H7 (cell line): Measurements from ENCODE around the gene SLC37A1. TPM values are rescaled to one million over a fixed set of nuclear protein-coding genes. Genes with fewer than 3 reads are reported as not detected.
A peak's percentile ranks its signal among the peaks of the same experiment; 100 is the strongest.

Experiments
- DNase-seq: peaks from one replicate; pipeline ENCODE4 v3.0.0; 2012
- H3K27me3 ChIP-seq: 2 replicates; pipeline ENCODE4 v1.6.0; 2011; ENCODE audit warnings: mild to moderate bottlenecking, low read length; ENCODE audit not compliant: control insufficient read depth, insufficient read depth
- H3K36me3 ChIP-seq: replicated peaks from 2 replicates; pipeline ENCODE4 v1.5.1; 2011; ENCODE audit warnings: low read length; ENCODE audit not compliant: control insufficient read depth, insufficient read depth
- H3K4me3 ChIP-seq: 2 replicates; pipeline ENCODE4 v1.5.1; 2011; ENCODE audit warnings: low read depth, mild to moderate bottlenecking, control low read depth, low read length, moderate library complexity; ENCODE audit not compliant: insufficient read depth
- total RNA-seq: library from RNA; depleted of rRNA; stranded (reverse); fragments of >200 nt; shearing (Covaris generic); gene quantifications from 2 replicates; pipeline ENCODE4 v1.2.3, GENCODE V29; 2014

SLC37A1 gene
- total RNA-seq, 1 experiment from 2014 or later: 8.2 TPM

- Histone ChIP-seq H3K36me3 (no peaks in the 10 kb centered on the region), H3K27me3 (no peaks in the 10 kb centered on the region; the same call in none of the 2 replicates), H3K4me3 (no peak overlapping the region)
- no peak for DNase-seq
Measured at GRCh38 chr21:42507418-42507817, 6.2 kb upstream of the SLC37A1 start.

- Histone ChIP-seq H3K36me3 (no peaks in the 10 kb centered on the region), H3K4me3 (no peak overlapping the region), H3K27me3 (no peaks in the 10 kb centered on the region; the same call in none of the 2 replicates)
- no peak for DNase-seq
Measured at GRCh38 chr21:42508371-42508770, 5.3 kb upstream of the SLC37A1 start.

- DNase-seq: no peak
- Histone ChIP-seq H3K27me3 (peaks cover 2% of the 10 kb centered on the region), H3K36me3 (no peaks in the 10 kb centered on the region), H3K4me3 (no peak overlapping the region)
Measured at GRCh38 chr21:42509244-42509643, 4.4 kb upstream of the SLC37A1 start.

GRCh38 chr21:42512346-42513034, 1.2 kb upstream of the SLC37A1 start:
- Histone ChIP-seq H3K36me3 (no peaks in the 10 kb centered on the region), H3K27me3 (peaks cover 5% of the 10 kb centered on the region), H3K4me3 (no peak overlapping the region)
- DNase-seq: peak; percentile 60

- peak overlapping the region; percentile 70 for H3K4me3 ChIP-seq
- peak; percentile 85 for DNase-seq
- H3K27me3 ChIP-seq: peaks cover 5% of the 10 kb centered on the region
- peaks cover 8% of the 10 kb centered on the region for H3K36me3 ChIP-seq
Measured at GRCh38 chr21:42513985-42514882, 582 bp downstream of the SLC37A1 start.

- Histone ChIP-seq H3K36me3 (peaks cover 9% of the 10 kb centered on the region), H3K27me3 (peaks cover 5% of the 10 kb centered on the region), H3K4me3 (peak overlapping the region; percentile 70)
- DNase-seq: peak; percentile 54
Measured at GRCh38 chr21:42514883-42515228, 1.2 kb downstream of the SLC37A1 start.

GRCh38 chr21:42515708-42516502, 2.3 kb downstream of the SLC37A1 start:
- peaks cover 9% of the 10 kb centered on the region for H3K36me3 ChIP-seq
- H3K4me3 ChIP-seq: no peak overlapping the region

GRCh38 chr21:42518215-42518614, 4.6 kb downstream of the SLC37A1 start:
- H3K27me3 ChIP-seq: peaks cover 5% of the 10 kb centered on the region; the same call in 1 of the 2 replicates
- DNase-seq: no peak
- no peak overlapping the region for H3K4me3 ChIP-seq
- H3K36me3 ChIP-seq: peaks cover 9% of the 10 kb centered on the region

More at GRCh38 chr21:42515708-42516502, 2.3 kb downstream of the SLC37A1 start:
- peaks cover 5% of the 10 kb centered on the region for H3K27me3 ChIP-seq
- no peak for DNase-seq

GRCh38 chr21:42518626-42519025, 5.0 kb downstream of the SLC37A1 start:
- H3K27me3 ChIP-seq: peaks cover 5% of the 10 kb centered on the region; the same call in 1 of the 2 replicates
- peaks cover 9% of the 10 kb centered on the region for H3K36me3 ChIP-seq
- DNase-seq: no peak

GRCh38 chr21:42520628-42521253, 7.1 kb downstream of the SLC37A1 start:
- DNase-seq: peak; percentile 83
- no peaks in the 10 kb centered on the region for H3K27me3 ChIP-seq
- peaks cover 9% of the 10 kb centered on the region for H3K36me3 ChIP-seq
- no peak overlapping the region for H3K4me3 ChIP-seq

More at GRCh38 chr21:42518626-42519025, 5.0 kb downstream of the SLC37A1 start:
- H3K4me3 ChIP-seq: no peak overlapping the region

- Histone ChIP-seq H3K36me3 (peaks cover 9% of the 10 kb centered on the region), H3K4me3 (no peak overlapping the region)
- peak; percentile 9 for DNase-seq
Measured at GRCh38 chr21:42521384-42521783, 7.7 kb downstream of the SLC37A1 start.

GRCh38 chr21:42521805-42522204, 8.2 kb downstream of the SLC37A1 start:
- H3K4me3 ChIP-seq: no peak overlapping the region
- no peaks in the 10 kb centered on the region for H3K27me3 ChIP-seq

More at GRCh38 chr21:42521384-42521783, 7.7 kb downstream of the SLC37A1 start:
- no peaks in the 10 kb centered on the region for H3K27me3 ChIP-seq

GRCh38 chr21:42522271-42522670, 8.6 kb downstream of the SLC37A1 start:
- Histone ChIP-seq H3K36me3 (peaks cover 9% of the 10 kb centered on the region), H3K4me3 (no peak overlapping the region), H3K27me3 (no peaks in the 10 kb centered on the region)
- DNase-seq: no peak

More at GRCh38 chr21:42521805-42522204, 8.2 kb downstream of the SLC37A1 start:
- peaks cover 9% of the 10 kb centered on the region for H3K36me3 ChIP-seq
- DNase-seq: no peak

GRCh38 chr21:42522771-42523170, 9.1 kb downstream of the SLC37A1 start:
- Histone ChIP-seq H3K4me3 (no peak overlapping the region), H3K36me3 (peaks cover 9% of the 10 kb centered on the region), H3K27me3 (no peaks in the 10 kb centered on the region)
- DNase-seq: no peak
